ENCODE results near the gene CISH.

The CISH gene

DNA sequence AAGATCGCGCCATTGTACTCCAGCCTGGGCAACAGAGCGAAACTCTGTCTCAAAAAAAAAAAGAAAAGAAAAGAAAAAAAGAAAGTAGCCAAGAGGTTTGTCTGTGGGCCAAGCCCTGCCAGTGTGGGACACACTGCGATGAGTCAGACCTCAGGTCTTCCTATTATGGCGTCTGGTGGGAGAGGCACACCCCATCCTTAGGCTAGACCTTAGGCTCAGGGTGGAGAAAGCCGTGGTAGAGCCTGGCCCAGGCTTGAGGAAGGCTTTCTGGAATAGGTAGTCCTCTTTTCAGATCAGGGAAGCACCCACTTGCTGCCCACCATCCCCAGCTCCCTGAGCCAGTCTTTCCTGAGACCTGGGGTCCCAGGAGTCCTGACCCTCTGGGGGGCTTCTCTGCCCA is 36.2 kb downstream of the CISH start:
- no peak overlapping the region for H3K4me3 ChIP-seq (ENCODE audit: control insufficient read depth, low read depth, low read length)
- TF ChIP-seq, protein P1, sequence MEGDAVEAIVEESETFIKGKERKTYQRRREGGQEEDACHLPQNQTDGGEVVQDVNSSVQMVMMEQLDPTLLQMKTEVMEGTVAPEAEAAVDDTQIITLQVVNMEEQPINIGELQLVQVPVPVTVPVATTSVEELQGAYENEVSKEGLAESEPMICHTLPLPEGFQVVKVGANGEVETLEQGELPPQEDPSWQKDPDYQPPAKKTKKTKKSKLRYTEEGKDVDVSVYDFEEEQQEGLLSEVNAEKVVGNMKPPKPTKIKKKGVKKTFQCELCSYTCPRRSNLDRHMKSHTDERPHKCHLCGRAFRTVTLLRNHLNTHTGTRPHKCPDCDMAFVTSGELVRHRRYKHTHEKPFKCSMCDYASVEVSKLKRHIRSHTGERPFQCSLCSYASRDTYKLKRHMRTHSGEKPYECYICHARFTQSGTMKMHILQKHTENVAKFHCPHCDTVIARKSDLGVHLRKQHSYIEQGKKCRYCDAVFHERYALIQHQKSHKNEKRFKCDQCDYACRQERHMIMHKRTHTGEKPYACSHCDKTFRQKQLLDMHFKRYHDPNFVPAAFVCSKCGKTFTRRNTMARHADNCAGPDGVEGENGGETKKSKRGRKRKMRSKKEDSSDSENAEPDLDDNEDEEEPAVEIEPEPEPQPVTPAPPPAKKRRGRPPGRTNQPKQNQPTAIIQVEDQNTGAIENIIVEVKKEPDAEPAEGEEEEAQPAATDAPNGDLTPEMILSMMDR (IDR thresholded peaks at IDR 0.05; ENCODE audit: control insufficient read depth, insufficient read depth, low read depth, low read length, missing control alignments), result no peak
- no peak for DNase-seq (ENCODE audit: low read depth)

GRCh38 chr3:50574444-50574831 is 37.1 kb downstream of the CISH start:
- TF ChIP-seq, protein P1 (IDR thresholded peaks at IDR 0.05; ENCODE audit: control insufficient read depth, insufficient read depth, low read depth, low read length, missing control alignments), result no peak
- H3K4me3 ChIP-seq (ENCODE audit: control insufficient read depth, low read depth, low read length), result no peak overlapping the region
- DNase-seq (ENCODE audit: low read depth), result no peak

- DNase-seq (ENCODE audit: low read depth), result no peak
- TF ChIP-seq, protein P1 (IDR thresholded peaks at IDR 0.05; ENCODE audit: control insufficient read depth, insufficient read depth, low read depth, low read length, missing control alignments), result no peak
- H3K4me3 ChIP-seq (ENCODE audit: control insufficient read depth, low read depth, low read length), result no peak overlapping the region
Measured at GRCh38 chr3:50573566-50574443, 37.8 kb downstream of the CISH start.

GRCh38 chr3:50572801-50573371 is 38.7 kb downstream of the CISH start:
- no peak overlapping the region for H3K4me3 ChIP-seq (ENCODE audit: control insufficient read depth, low read depth, low read length)
- no peak for DNase-seq (ENCODE audit: low read depth)
- TF ChIP-seq, protein P1 (IDR thresholded peaks at IDR 0.05; ENCODE audit: control insufficient read depth, insufficient read depth, low read depth, low read length, missing control alignments), result no peak

GRCh38 chr3:50572158-50572557 is 39.4 kb downstream of the CISH start:
- no peak overlapping the region for H3K4me3 ChIP-seq (ENCODE audit: control insufficient read depth, low read depth, low read length)
- no peak for DNase-seq (ENCODE audit: low read depth)
- TF ChIP-seq, protein P1 (IDR thresholded peaks at IDR 0.05; ENCODE audit: control insufficient read depth, insufficient read depth, low read depth, low read length, missing control alignments), result peak; percentile 93

- TF ChIP-seq, protein P1 (IDR thresholded peaks at IDR 0.05; ENCODE audit: control insufficient read depth, insufficient read depth, low read depth, low read length, missing control alignments), result no peak
- no peak for DNase-seq (ENCODE audit: low read depth)
Measured at GRCh38 chr3:50571486-50571885, 40.1 kb downstream of the CISH start.

More at GRCh38 chr3:50571486-50571885, 40.1 kb downstream of the CISH start:
- H3K4me3 ChIP-seq (ENCODE audit: control insufficient read depth, low read depth, low read length), result no peak overlapping the region
